GM18861 (cell line): ENCODE measurements around the gene SOD3.
A peak's percentile ranks its signal among the peaks of the same experiment; 100 is the strongest.

Source experiments
- ATAC-seq: cut with Tn5 transposase; IDR thresholded peaks from one replicate; pipeline ENCODE4 v1.9.1; 2021; ENCODE audit not compliant: unreplicated experiment

SOD3 gene

GRCh38 chr4:24794916-24795665 is at the start of gene SOD3:
SOD3 (plus strand) TSS chr4:24795573; CDS start chr4:24799522, 3,949 bp downstream.
- ATAC-seq, result no peak

DNA sequence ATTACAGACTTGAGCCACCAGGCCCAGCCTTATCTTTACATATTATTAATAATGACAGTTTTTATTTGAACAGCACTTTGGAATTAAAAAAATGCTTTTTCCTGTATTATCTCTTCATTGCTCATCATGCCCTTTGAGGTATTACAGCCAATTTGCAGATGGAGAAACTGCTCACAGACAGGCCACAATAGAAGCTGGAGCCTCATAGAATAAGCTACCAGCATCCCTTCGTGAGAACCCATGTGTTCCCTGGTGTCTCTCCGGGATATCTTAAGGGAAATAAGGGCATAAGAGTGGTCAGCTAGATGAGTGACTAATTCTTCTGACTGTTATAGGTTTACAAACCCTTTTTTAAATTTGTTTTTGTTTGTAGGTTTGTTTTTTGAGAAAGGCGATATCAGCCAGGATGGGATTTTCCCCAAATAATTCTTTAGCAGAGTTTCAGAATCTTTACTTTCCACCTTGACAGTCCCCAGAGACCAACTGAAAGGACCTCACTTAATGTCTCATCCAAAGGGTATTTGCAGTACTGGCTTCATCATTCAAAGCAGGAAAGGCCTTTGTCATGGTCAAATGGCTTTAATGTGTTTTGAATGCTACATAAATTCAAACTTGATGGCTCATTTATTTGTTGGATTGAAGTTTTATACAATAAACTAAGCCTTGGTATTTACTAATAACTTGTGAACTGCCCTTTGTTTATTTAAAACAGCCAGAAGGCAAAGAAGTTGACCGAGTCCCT is 48.0 kb upstream of the SOD3 start:
- no peak for ATAC-seq

DNA sequence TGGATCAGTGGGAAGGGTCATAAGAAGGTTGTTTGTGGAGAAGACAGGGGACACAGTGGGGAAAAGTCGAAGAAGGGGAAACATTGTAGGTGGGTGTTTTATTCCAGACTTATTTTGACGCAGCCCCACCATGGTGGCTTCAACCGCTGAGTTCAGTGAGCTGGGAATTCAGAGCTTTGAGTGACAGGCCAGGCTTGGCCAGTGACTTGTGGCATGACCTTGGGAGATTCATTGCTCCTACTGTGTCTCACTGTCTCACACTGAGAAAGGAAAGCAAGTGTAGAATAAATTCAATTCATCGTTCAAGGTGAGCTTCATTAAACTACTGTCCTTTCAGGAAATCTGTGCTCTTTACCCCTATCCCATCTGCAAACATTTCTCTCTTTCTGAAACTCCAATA is 47.4 kb upstream of the SOD3 start:
- no peak for ATAC-seq

- no peak for ATAC-seq
Observed at GRCh38 chr4:24748758-24749350, 46.5 kb upstream of the SOD3 start.

DNA sequence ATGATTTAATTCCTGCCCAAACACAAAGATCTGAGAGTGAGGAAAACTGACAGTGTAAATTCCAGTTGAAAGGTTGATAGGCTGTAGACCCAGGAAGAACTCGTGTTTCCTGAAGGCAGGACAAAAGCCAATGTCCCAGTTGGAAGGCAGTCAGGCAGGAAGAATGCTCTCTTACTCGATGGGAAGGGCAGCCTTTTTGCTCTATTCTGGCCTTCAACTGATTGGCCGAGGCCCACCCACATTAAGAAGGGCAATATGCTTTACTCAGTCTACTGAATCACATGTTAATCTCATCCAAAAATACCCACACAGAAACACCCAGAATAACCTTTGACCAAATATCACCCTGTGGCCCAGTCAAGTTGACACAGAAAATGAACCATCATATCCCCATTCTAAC is 45.3 kb upstream of the SOD3 start:
- ATAC-seq, result no peak

DNA sequence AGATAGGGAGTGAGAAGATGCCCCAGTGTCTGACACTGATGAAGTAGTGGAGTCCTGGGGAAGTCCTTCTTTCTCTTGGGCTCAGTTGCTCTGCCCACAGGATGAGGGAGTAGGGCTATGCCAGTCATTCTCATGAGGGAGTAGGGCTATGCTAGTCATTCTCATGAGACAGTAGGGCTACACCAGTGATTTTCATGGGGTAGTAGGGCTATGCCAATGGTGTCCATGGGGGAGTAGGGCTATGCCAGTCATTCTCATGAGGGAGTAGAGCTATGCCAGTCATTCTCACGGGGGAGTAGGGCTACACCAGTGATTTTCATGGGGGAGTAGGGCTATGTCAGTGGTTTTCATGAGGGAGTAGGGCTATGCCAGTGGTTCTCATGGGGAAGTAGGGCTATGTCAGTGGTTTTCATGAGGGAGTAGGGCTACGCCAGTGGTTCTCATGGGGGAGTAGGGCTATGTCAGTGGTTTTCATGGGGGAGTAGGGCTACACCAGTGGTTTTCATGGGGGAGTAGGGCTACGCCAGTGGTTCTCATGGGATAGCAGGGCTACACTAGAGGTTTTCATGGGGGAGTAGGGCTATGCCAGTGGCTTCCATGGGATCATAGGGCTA is 43.3 kb upstream of the SOD3 start:
- ATAC-seq, result no peak

- peak; percentile 80 for ATAC-seq
Observed at GRCh38 chr4:24753519-24753918, 41.9 kb upstream of the SOD3 start.

DNA sequence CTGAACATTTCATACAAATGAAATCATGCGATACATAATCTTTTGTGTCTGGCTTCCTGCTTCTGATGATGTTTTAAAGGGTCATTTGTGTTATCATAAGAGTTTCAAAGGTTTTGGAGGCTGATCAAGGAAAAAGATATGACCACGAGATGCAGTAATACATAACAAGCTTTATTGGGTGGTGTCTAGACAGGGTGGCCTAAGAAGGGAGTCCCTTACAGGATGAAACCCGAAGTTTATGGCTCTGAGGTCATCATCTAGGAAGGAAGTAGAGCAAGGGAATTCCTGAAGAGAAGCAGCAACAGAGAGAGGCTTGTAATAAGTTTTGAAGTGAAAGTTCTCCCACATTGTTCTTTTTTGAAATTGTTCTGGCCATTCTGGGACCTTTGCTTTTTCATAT is 40.8 kb upstream of the SOD3 start:
- ATAC-seq, result no peak

DNA sequence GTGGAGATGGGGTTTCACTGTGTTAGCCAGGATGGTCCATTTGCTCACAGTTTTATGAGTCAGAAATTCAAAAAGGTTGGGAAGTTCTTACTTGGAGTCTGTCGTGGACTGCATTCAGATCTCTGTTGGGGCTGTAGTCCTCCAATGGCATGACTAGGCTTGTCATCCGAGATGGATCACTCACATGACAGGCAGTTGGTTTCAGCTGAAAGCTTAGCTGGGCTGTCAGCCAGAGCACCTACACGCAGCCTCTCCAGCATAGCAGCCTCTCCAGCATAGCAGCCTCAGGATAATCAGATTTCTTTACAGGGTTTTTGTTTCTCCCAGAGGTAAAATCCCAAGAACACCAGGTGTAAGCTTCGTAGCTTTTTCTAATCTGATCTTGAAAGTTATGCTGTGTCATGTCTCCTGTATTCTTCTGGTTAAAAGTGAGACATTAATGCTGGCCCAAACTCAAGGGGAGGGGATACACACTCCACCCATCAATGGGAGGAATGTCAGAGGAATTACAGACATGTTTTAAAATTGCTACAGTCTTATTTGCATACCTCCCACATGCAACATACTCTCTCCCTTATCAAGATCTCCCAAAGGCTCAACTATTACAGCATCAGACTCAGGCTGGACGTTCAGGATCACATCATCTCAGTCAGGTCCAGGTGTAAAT is 31.6 kb upstream of the SOD3 start:
- no peak for ATAC-seq

GRCh38 chr4:24764345-24764744 is 31.0 kb upstream of the SOD3 start:
- no peak for ATAC-seq

- no peak for ATAC-seq
Observed at GRCh38 chr4:24765376-24765988, 29.9 kb upstream of the SOD3 start.

GRCh38 chr4:24768006-24768405 is 27.4 kb upstream of the SOD3 start:
- ATAC-seq, result no peak

DNA sequence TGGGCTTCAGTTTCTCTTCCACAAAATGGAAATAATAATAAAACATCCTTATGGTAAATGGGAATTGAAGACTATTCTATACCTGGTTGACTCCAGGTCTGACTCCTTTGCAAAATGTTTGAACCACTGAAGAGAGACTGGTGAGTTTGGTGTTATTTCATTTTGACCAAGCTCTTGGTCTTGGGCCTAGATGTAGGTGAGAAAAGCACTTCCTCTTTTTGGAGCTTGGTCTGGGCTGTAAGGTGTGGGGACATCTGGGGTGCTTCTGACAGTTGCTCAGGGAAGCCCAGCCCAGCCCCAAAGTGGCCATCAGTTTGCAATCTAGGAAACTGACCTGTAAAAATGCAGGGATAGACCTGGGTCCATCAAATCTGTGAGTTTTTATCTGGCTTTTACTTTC is 26.8 kb upstream of the SOD3 start:
- ATAC-seq, result peak; percentile 66

- no peak for ATAC-seq
Observed at GRCh38 chr4:24769571-24769970, 25.8 kb upstream of the SOD3 start.

DNA sequence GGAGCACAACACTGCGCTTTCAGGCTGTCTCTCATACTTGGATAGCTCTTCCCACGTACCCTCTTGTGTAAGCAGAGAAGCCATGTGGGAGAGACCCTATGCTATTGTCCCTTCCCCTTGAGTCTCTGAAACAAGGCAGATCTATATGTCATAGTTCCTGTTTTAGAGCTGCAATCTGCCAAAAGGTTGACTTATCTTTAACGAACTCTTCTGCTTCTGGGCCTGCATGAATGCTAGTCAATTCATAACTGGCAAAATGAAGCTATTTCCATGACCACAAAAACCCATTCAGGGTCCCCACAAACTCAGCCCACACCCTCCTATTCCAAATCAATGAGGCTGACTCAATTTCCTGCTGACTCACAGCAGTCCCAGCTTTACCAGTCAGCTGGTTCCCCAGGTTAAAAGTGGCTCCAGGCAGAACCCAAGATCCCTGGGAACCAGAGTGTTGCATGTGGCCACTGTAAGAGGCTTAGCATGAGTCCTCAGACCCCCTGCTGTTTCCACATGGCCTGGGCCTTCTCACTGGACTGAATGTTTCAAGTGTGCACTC is 25.3 kb upstream of the SOD3 start:
- ATAC-seq, result peak; percentile 80

DNA sequence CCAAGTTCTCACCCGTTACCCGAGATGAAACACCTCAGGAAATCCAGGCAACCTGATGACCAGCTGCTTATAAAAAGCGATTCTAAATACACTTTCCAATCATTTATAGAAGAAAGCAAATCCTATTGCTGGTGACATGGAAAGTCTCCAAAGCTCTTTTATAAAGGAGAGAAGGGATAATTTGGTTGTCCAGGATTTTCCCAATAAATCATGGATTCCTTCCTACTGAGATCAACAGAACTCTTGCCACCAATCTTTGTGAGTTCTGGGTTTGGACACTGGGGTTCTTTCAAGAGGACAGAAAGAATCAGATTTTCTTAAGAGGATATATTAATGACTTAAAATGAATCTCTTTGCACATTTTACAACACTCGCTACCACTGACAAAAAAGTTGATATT is 24.7 kb upstream of the SOD3 start:
- ATAC-seq, result no peak

GRCh38 chr4:24771241-24771640 is 24.1 kb upstream of the SOD3 start:
- no peak for ATAC-seq

DNA sequence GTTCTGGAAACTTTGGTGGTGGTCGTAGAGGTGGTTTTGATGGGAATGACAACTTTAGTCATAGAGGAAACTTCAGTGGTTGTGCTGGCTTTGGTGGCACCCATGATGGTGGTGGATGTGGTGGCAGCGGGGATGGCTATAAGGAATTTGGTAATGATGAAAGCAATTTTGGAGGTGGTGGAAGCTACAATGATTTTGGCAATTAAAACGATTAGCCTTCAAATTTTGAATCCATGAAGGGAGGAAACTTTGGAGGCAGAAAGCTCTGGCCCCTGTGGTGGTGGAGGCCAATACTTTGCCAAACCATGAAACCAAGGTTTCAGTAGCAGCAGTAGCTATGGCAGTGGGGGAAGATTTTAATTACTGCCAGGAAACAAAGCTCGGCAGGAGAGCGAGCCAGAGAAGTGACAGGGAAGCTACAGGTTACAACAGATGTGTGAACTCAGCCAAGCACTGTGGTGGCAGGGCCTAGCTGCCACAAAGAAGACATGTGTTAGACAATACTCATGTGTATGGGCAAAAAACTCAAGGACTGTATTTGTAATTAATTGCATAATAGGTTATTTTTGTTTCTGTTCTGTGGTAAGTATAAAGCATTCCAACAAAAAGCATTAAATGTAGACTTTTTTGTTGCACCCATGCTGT is 23.2 kb upstream of the SOD3 start:
- no peak for ATAC-seq

DNA sequence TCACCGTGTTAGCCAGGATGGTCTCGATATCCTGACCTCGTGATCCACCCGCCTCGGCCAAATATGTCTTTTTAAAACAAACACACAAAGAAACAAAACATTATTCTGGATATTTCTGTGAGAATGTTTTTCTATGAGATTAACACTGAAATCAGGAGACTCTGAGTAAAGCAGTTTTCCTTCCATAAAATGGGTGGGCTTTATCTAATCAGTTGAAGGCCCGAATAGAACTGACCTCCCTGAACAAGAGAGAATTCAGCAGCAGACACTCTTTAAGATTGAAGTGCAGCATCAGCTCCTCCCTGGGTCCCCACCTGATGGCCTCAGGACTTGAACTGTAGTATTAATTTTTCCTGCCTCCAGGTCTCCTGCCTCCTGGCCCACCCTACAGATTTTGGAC is 22.4 kb upstream of the SOD3 start:
- no peak for ATAC-seq

GRCh38 chr4:24774452-24774851 is 20.9 kb upstream of the SOD3 start:
- ATAC-seq, result no peak
